Activated CD4-positive, alpha-beta memory T cell treated with anti-CD3 and anti-CD28 coated beads for 36 hours (primary cell): ENCODE data around the gene FKBP11. TPM values are rescaled to one million over a fixed set of nuclear protein-coding genes. Genes with fewer than 3 reads are reported as not detected.

Experiments used
- CTCF ChIA-PET: fragments of 350-600 bp; sonication (Branson Sonifier 250); formaldehyde crosslinking; loops from one replicate; lab custom pipeline; 2021; ENCODE audit warnings: antibody characterized with exemption, inconsistent platforms; lab: Charles Lee
- POLR2A ChIA-PET: fragments of 350-600 bp; sonication (Branson Sonifier 250); formaldehyde crosslinking; loops from one replicate; lab custom pipeline; 2021; ENCODE audit warnings: antibody characterized with exemption; lab: Charles Lee
- DNase-seq: peaks from one replicate; pipeline ENCODE4 v3.0.0-alpha.2; 2020
- H3K27ac Mint-ChIP-seq: one replicate; pipeline ENCODE4 v1.8.0; 2021; ENCODE audit warnings: mixed read lengths
- H3K27me3 Mint-ChIP-seq: one replicate; pipeline ENCODE4 v1.8.0; 2021; ENCODE audit warnings: mixed read lengths
- H3K36me3 Mint-ChIP-seq: one replicate; pipeline ENCODE4 v1.8.0; 2021; ENCODE audit warnings: mixed read lengths
- H3K4me1 Mint-ChIP-seq: one replicate; pipeline ENCODE4 v1.8.0; 2021; ENCODE audit warnings: low read depth, mixed read lengths
- H3K4me3 Mint-ChIP-seq: one replicate; pipeline ENCODE4 v1.8.0; 2021; ENCODE audit warnings: mild to moderate bottlenecking, mixed read lengths
- H3K9me3 Mint-ChIP-seq: one replicate; pipeline ENCODE4 v1.8.0; 2021; ENCODE audit warnings: mixed read lengths
- intact Hi-C: fragments of 100-400 bp; cut with micrococcal nuclease; formaldehyde crosslinking; loops from one replicate; pipeline ENCODE4 v1.15.1; 2023
- total RNA-seq, 2 experiments: library from RNA; stranded (reverse); gene quantifications; one replicate each; pipeline ENCODE4 v1.2.3, GENCODE V29; 2021

The FKBP11 gene
- total RNA-seq, 2 experiments from 2014 or later: 82.0 to 89.0 TPM

DNA sequence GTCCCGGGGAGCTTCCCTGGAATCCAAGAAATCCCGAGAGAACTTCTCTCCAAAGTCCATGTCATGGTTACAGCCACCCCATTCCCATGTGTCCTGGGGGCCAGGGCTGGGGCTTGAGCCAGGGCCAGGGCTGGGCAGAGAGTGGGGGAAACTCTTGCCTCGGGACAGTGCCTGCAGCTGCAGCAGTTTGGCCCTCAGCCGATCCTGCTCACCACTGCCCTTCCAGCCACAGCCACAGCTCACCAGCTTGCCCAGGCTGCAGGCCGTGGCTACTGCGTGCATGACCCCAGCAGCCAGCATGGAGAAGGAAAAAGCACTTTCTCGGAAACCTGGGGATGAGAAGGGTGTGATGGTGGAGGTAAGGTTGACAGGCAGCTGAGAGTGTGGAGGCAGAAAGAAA, 42.7 kb upstream of the FKBP11 start:
- H3K27me3 Mint-ChIP-seq: peaks cover 28% of the 10 kb centered on the region
- POLR2A ChIA-PET: interaction anchor here (0.7 to 1.4 kb wide), 2 partner anchors 11 to 116 kb away, joined by 4 to 6 read pairs; partner anchors contain the start of genes ARF3 and DDX23
- CTCF ChIA-PET: interaction anchor here (0.8 to 15.5 kb wide), 4 partner anchors 9 to 24 kb away, joined by 3 to 202 read pairs (median 5); partner anchors contain the start of genes ARF3 and WNT1

DNA sequence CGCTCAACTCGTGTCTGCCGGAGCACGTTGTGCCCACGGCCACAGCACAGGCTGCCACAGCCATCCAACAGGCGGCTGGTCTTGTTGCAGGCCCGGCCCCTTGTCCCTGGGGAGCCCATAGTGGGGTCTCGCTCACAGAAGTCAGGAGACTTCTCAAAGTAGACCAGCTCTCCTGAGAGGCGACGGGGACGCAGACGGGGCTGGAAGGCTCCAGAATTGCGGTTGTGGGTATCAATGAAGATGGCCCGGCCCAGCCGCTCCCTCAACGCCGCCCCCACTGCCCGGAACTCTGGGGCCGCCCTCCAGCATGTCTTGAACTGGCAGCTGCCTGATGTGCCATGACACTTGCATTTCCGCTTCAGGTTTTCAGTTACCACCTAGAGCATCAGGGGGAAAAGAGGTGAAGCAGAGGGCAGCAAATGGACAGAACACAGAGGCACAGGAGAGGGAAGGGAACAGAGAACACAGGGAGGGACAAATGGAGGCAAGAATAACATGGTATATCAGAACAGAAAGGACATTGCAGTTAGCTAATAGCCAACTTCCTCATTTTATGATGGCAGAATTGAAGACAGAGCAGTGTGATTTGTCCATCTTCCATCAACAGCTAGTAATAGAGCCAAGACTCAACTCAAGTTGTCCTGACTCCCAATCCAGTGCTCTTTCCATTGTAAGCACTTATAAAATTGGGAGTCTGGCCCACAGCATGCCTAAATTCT, 41.0 kb upstream of the FKBP11 start:
- H3K9me3 Mint-ChIP-seq: no peaks in the 10 kb centered on the region
- ChIA-PET POLR2A (interaction anchor here (1.1 kb wide), 1 partner anchor 9 kb away, joined by 3 read pairs; the partner anchor contains the start of gene ARF3), CTCF (interaction anchor here (0.8 to 15.5 kb wide), 3 partner anchors 16 to 77 kb away, joined by 3 to 202 read pairs (median 3); partner anchors contain the start of gene WNT1)
- no peaks in the 10 kb centered on the region for H3K36me3 Mint-ChIP-seq
- peaks cover 24% of the 10 kb centered on the region for H3K4me1 Mint-ChIP-seq
- H3K4me3 Mint-ChIP-seq: no peak overlapping the region
- H3K27me3 Mint-ChIP-seq: peaks cover 13% of the 10 kb centered on the region
- DNase-seq: no peak
- intact Hi-C loops: no loop called here
- H3K27ac Mint-ChIP-seq: no peak overlapping the region

More for the DNA sequence above, 42.7 kb upstream of the FKBP11 start:
- no peaks in the 10 kb centered on the region for H3K9me3 Mint-ChIP-seq
- no peak for DNase-seq
- no peaks in the 10 kb centered on the region for H3K36me3 Mint-ChIP-seq
- H3K27ac Mint-ChIP-seq: no peak overlapping the region
- peaks cover 37% of the 10 kb centered on the region for H3K4me1 Mint-ChIP-seq
- no peak overlapping the region for H3K4me3 Mint-ChIP-seq
- intact Hi-C loops: no loop called here

DNA sequence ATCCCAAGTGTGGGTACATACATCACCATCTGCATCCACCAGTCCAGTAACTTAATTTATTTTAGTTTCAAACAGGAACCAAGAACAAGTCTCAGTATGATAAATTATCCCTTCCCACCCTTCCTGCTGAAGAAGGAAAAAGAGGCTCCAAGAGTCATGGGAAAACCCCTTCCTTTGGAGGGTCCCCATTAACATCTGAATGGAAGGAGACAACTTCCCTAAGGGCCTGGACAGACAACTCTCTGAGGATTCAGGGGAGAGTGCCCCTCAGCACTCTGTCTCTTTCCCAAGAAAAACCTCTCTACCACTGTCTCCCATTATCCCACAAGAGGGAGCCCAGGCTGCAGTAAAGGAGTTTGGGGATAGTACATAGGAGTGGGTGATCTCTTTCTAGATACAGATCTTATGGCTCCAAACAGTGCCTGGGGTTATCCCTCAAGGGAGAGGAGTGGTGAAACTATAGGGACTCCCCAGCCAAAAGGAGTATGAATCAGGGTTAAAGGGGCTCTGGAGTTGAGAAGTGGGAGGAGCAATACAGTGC, 40.1 kb upstream of the FKBP11 start:
- DNase-seq: no peak
- Mint-ChIP-seq H3K9me3 (no peaks in the 10 kb centered on the region), H3K4me3 (no peak overlapping the region), H3K27me3 (peaks cover 4% of the 10 kb centered on the region), H3K36me3 (no peaks in the 10 kb centered on the region), H3K27ac (no peak overlapping the region), H3K4me1 (peaks cover 14% of the 10 kb centered on the region)
- intact Hi-C loops: no loop called here
- ChIA-PET POLR2A (interaction anchor here (1.1 kb wide), 1 partner anchor 8 kb away, joined by 3 read pairs; the partner anchor contains the start of gene ARF3), CTCF (interaction anchor here (0.7 to 15.5 kb wide), 2 partner anchors 17 to 75 kb away, joined by 3 to 202 read pairs; partner anchors contain the start of gene WNT1)

DNA sequence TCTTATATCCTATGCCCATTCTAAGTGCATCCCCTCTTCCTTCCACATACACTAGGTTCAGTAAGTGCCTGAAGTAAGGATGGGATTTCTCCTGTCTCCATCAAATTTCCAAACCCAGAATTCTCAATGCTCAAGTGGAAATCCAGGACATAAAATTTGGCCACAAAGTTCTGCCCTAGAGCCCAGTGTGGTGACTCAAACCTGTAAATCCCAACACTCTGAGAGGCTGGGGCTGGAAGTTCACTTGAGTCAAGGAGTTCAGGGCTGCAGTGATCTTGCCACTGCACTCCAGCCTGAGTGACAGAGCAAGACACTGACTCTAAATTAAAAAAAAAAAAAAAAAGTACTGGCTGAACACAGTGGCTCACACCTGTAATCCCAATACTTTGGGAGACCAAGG, 36.5 kb upstream of the FKBP11 start:
- DNase-seq: no peak
- no peaks in the 10 kb centered on the region for H3K9me3 Mint-ChIP-seq
- no peak overlapping the region for H3K27ac Mint-ChIP-seq
- no peak overlapping the region for H3K4me3 Mint-ChIP-seq
- no peaks in the 10 kb centered on the region for H3K27me3 Mint-ChIP-seq
- no peaks in the 10 kb centered on the region for H3K36me3 Mint-ChIP-seq
- ChIA-PET POLR2A (no interaction called here), CTCF (interaction anchor here (15.5 kb wide), 1 partner anchor 21 kb away, joined by 202 read pairs; the partner anchor contains the start of gene WNT1)
- peaks cover 5% of the 10 kb centered on the region for H3K4me1 Mint-ChIP-seq
- intact Hi-C loops: no loop called here

DNA sequence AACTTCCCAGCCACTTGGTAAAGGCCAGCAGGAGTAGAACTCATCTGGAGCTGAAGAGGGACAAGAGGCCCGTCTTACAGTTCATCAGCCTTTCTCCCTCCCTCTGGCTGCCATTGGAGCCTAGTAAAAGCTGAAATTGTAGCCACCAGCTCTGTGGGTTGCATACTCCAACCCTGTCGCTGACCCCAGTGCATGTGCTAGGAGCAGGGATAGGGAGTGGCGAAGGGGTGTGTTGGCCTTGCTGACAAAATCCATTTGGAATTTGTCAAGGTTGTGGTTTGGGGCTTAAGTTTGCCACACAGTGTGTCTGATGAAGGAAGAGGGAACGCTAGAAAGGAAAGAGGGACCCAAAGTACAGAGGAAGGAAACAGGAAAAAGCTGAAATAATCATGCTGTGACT, 36.0 kb upstream of the FKBP11 start:
- no peak overlapping the region for H3K4me3 Mint-ChIP-seq
- peaks cover under 1% of the 10 kb centered on the region for H3K36me3 Mint-ChIP-seq
- no peaks in the 10 kb centered on the region for H3K9me3 Mint-ChIP-seq
- no peak overlapping the region for H3K27ac Mint-ChIP-seq
- no peaks in the 10 kb centered on the region for H3K27me3 Mint-ChIP-seq
- ChIA-PET CTCF (interaction anchor here (1.5 to 15.5 kb wide), 2 partner anchors 21 to 108 kb away, joined by 3 to 202 read pairs; partner anchors contain the start of gene WNT1), POLR2A (no interaction called here)
- no peak for DNase-seq
- intact Hi-C loops: no loop called here
- peaks cover 7% of the 10 kb centered on the region for H3K4me1 Mint-ChIP-seq

DNA sequence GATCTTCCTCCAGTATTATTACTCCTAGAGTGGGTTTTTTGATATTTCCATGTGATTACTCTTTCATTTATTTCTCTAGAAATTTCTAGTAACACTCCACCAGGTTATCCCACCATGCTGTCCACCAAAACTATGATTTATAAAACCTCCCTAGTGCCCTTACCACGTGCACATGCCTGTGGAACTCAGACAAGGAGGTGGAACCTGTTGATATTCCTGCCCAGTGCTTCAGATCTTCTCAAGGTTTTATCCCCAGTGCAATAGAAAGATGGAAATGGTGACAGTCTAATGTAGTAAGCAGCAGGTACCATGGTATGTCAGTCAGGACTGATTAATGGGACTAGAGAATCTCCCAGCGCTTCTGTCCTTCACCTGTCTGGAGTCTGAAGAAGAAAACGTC, 35.5 kb upstream of the FKBP11 start:
- H3K36me3 Mint-ChIP-seq: peaks cover 4% of the 10 kb centered on the region
- peaks cover 12% of the 10 kb centered on the region for H3K4me1 Mint-ChIP-seq
- H3K27me3 Mint-ChIP-seq: no peaks in the 10 kb centered on the region
- no peak overlapping the region for H3K27ac Mint-ChIP-seq
- H3K4me3 Mint-ChIP-seq: no peak overlapping the region
- ChIA-PET CTCF (interaction anchor here (1.5 to 15.5 kb wide), 2 partner anchors 22 to 108 kb away, joined by 3 to 202 read pairs; partner anchors contain the start of gene WNT1), POLR2A (no interaction called here)
- H3K9me3 Mint-ChIP-seq: no peaks in the 10 kb centered on the region
- intact Hi-C loops: no loop called here
- no peak for DNase-seq

DNA sequence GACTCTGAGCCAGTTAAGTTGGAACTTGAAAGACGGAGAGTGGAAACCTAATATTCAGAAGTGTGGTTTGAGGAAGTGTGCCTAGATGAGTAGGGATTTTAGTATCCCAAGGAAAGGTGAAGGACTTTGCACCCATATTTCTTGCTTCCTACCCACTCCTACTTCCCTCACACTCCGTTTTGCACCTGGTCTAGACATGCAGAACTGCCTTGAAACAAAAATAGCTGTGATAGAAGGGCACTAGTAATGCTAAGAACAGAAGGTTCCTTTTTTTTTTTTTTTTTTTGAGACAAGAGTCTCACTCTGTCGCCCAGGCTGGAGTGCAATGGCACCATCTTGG, 32.7 kb upstream of the FKBP11 start:
- intact Hi-C loops: no loop called here
- Mint-ChIP-seq H3K36me3 (peaks cover 6% of the 10 kb centered on the region), H3K9me3 (no peaks in the 10 kb centered on the region), H3K4me3 (peak overlapping the region; percentile 86), H3K27me3 (no peaks in the 10 kb centered on the region), H3K4me1 (peaks cover 26% of the 10 kb centered on the region), H3K27ac (no peak overlapping the region)
- ChIA-PET POLR2A (interaction anchor here (0.6 to 1.7 kb wide), 10 partner anchors 8 to 175 kb away, joined by 3 to 8 read pairs (median 3); partner anchors contain the start of genes FKBP11 and RND1), CTCF (interaction anchor here (0.6 to 2.9 kb wide), 13 partner anchors 10 to 138 kb away, joined by 3 to 31 read pairs (median 7); partner anchors contain the start of genes DDX23 and WNT1)
- DNase-seq: no peak

DNA sequence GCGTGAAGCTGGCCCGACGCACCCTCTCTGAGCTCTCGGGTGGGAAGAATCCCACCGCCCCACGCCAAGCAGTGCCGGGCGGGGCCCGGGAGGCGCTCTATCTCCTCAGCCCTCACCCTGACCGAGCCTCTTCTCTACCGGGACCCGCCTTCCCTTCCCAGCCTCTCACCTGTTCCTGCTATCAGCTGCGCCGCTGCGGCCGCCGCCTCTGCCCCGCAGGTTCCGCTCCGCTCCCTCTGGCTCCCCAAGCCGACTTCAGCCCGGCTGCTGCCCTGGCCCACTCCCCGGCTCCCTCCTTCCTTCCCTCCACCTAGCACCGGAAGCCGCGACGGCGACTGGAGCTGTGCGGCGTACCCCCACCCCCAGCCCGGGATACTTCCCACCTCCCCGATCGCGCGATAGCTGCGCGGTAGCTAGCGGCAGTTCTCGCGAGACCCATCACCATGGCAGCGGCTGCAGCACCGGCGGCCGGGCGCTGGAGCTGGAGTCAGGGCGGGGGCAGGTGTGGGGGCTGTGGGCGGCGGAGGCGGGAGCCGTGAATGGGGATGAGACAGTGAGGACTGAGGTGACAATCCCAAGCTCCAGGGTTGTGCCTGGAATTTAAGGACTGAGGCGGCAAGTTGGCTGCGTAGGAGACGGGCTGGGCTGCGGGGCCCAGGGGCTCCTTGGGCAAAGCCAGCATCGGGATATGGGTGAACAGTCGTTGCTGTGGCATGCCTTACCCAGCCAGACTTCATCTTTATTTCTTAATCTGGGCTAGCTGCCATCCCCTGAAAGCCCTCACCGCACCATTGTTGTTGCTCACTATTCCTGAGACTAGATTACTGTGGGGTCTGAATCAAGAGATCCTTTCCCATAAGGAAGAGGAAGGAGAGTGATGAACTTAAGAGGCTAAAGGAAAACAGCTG, 32.1 kb upstream of the FKBP11 start, which contains the start of gene ARF3:
Gene ARF3 (minus strand): TSS at position 347 of the 908 bp plus-strand sequence. CDS start 16,392 bp downstream, outside the sequence.
- CTCF ChIA-PET: interaction anchor here (0.6 to 2.9 kb wide), 19 partner anchors 11 to 142 kb away, joined by 3 to 31 read pairs (median 5); partner anchors contain the start of genes DDX23, FKBP11 and WNT1
- peak within 1 kb of the TSS; percentile 86 for H3K4me3 Mint-ChIP-seq
- H3K36me3 Mint-ChIP-seq: peaks cover 6% of the 10 kb centered on the region
- peaks cover 28% of the 10 kb centered on the region for H3K4me1 Mint-ChIP-seq
- H3K27me3 Mint-ChIP-seq: no peaks in the 10 kb centered on the region
- peak within 1 kb of the TSS; percentile 83 for H3K27ac Mint-ChIP-seq
- intact Hi-C loops: loop anchor here (1.0 kb wide), 3 partner anchors 14 to 61 kb away; partner anchors contain the start of genes PRKAG1 and WNT10B
- DNase-seq: peak; percentile 95
- POLR2A ChIA-PET: interaction anchor here (0.6 to 1.7 kb wide), 12 partner anchors 9 to 175 kb away, joined by 3 to 8 read pairs (median 3); partner anchors contain the start of genes FKBP11 and RND1
- H3K9me3 Mint-ChIP-seq: no peaks in the 10 kb centered on the region

GRCh38 chr12:48956279-48957140, 31.2 kb upstream of the FKBP11 start:
- Mint-ChIP-seq H3K4me3 (peak overlapping the region; percentile 86), H3K27ac (peak overlapping the region; percentile 75), H3K9me3 (no peaks in the 10 kb centered on the region), H3K27me3 (no peaks in the 10 kb centered on the region), H3K4me1 (peaks cover 29% of the 10 kb centered on the region), H3K36me3 (peaks cover 6% of the 10 kb centered on the region)
- peak; percentile 59 for DNase-seq
- intact Hi-C loops: loop anchor here (1.0 kb wide), 3 partner anchors 15 to 62 kb away; partner anchors contain the start of genes PRKAG1 and WNT10B
- ChIA-PET POLR2A (interaction anchor here (1.0 to 1.7 kb wide), 5 partner anchors 9 to 91 kb away, joined by 3 to 8 read pairs (median 5); partner anchors contain the start of genes FKBP11 and RND1), CTCF (interaction anchor here (0.8 to 2.9 kb wide), 15 partner anchors 12 to 136 kb away, joined by 3 to 31 read pairs (median 5); partner anchors contain the start of gene WNT1)

- no peak overlapping the region for H3K4me3 Mint-ChIP-seq
- no peak for DNase-seq
- intact Hi-C loops: no loop called here
- ChIA-PET CTCF (interaction anchor here (0.6 to 1.8 kb wide), 5 partner anchors 23 to 137 kb away, joined by 3 to 5 read pairs (median 4); partner anchors contain the start of gene WNT1), POLR2A (no interaction called here)
- no peak overlapping the region for H3K27ac Mint-ChIP-seq
- H3K27me3 Mint-ChIP-seq: no peaks in the 10 kb centered on the region
- H3K4me1 Mint-ChIP-seq: peaks cover 29% of the 10 kb centered on the region
- peaks cover 8% of the 10 kb centered on the region for H3K36me3 Mint-ChIP-seq
- H3K9me3 Mint-ChIP-seq: no peaks in the 10 kb centered on the region
These were observed 29.7 kb upstream of the FKBP11 start for GRCh38 chr12:48954841-48955501.
